Sigmoid colon (tissue), 4 donors: ENCODE results near the gene SLC4A1.

Experiments used
- EP300 ChIP-seq, 4 donors: sonication (generic); formaldehyde crosslinking; IDR thresholded peaks; one replicate each; pipeline ENCODE4 v1.6.1; 2017; ENCODE audit warnings: antibody characterized with exemption in 4 of 4
- POLR2A ChIP-seq, 2 donors: fragments of 450-650 bp; IDR thresholded peaks; one replicate each; pipeline ENCODE4 v1.6.1; 2016; ENCODE audit warnings: antibody characterized with exemption in 2 of 2, mild to moderate bottlenecking in 2 of 2, moderate library complexity in 2 of 2
- POLR2AphosphoS5 ChIP-seq, 4 donors: sonication (generic); formaldehyde crosslinking; IDR thresholded peaks; one replicate each; pipeline ENCODE4 v1.6.1; 2017; ENCODE audit warnings: antibody characterized with exemption in 4 of 4
- TF ChIP-seq, protein P1 (sequence below), 4 experiments: fragments of 450-650 bp in 3 of 4; fragments of 200-600 bp in 1 of 4; IDR thresholded peaks; one replicate each; pipeline ENCODE4 v1.5.1; 2016 to 2019; ENCODE audit warnings: antibody characterized with exemption in 4 of 4, mild to moderate bottlenecking in 3 of 4, moderate library complexity in 2 of 4

- TF ChIP-seq EP300 (IDR thresholded peaks at IDR 0.05) (no peak), POLR2A (IDR thresholded peaks at IDR 0.05) (no peak), POLR2AphosphoS5 (IDR thresholded peaks at IDR 0.05) (no peak)
- TF ChIP-seq, protein P1, sequence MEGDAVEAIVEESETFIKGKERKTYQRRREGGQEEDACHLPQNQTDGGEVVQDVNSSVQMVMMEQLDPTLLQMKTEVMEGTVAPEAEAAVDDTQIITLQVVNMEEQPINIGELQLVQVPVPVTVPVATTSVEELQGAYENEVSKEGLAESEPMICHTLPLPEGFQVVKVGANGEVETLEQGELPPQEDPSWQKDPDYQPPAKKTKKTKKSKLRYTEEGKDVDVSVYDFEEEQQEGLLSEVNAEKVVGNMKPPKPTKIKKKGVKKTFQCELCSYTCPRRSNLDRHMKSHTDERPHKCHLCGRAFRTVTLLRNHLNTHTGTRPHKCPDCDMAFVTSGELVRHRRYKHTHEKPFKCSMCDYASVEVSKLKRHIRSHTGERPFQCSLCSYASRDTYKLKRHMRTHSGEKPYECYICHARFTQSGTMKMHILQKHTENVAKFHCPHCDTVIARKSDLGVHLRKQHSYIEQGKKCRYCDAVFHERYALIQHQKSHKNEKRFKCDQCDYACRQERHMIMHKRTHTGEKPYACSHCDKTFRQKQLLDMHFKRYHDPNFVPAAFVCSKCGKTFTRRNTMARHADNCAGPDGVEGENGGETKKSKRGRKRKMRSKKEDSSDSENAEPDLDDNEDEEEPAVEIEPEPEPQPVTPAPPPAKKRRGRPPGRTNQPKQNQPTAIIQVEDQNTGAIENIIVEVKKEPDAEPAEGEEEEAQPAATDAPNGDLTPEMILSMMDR (IDR thresholded peaks at IDR 0.05), result no peak
Measured at GRCh38 chr17:44209786-44210341, 58.1 kb downstream of the SLC4A1 start.
